Retinal pigment epithelial cell (primary cell): Measurements from ENCODE around the gene PPP1R7.
"Not testable (repeated sequence)": the region's sequence is repeated elsewhere in the genome, so short reads cannot be mapped to it uniquely, and the experiment has no call there.

Source experiments
- DNase-seq: peaks from one replicate; pipeline ENCODE4 v3.0.0-alpha.2; 2010; ENCODE audit warnings: low read depth
- H3K4me3 ChIP-seq: 2 replicates; pipeline ENCODE4 v1.5.1; 2011; ENCODE audit warnings: mild to moderate bottlenecking, low read length, control low read depth, moderate library complexity
- TF ChIP-seq, protein P1 (sequence below): conservative IDR thresholded peaks from 2 replicates; pipeline ENCODE4 v1.5.1; 2011; ENCODE audit warnings: low read depth, low read length, control low read depth, inconsistent platforms

PPP1R7 gene, protein sequence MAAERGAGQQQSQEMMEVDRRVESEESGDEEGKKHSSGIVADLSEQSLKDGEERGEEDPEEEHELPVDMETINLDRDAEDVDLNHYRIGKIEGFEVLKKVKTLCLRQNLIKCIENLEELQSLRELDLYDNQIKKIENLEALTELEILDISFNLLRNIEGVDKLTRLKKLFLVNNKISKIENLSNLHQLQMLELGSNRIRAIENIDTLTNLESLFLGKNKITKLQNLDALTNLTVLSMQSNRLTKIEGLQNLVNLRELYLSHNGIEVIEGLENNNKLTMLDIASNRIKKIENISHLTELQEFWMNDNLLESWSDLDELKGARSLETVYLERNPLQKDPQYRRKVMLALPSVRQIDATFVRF

DNA sequence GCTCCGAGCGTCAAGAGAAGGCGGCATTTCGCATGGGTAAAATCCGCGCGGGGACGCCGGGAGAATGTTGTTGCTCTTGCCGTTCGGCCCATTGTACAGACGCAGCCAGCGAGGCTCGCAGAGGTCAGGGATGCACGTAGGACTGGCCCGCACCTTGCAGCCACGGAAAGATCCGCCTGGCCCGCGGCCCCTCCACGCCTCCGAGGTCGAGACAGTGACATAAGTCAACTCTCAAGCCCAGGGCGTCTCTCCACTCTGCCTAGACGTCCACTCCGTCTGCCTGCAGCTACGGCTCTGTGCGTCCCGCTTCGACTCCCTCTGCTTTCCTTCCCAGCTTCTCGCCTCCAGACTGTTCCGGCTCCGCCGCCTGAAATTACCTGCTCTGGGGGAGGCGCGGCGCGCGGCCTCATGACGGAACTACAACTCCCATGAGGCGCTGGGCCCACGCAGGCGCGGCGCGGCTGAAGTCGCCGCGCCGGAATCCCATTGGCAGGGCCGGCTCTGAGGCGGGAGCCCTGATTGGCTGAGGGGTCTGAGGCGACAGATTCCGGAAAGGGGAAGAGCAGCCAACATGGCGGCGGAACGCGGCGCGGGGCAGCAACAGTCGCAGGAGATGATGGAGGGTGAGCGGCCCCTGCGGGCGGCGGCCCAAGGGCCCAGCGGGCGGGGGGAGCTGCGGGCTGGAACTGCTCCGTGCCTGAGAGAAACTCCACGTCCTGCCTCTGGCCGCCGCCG lies at the start of gene PPP1R7:
PPP1R7 (plus strand) TSS at position 543 of the 735 bp plus-strand sequence; CDS start at position 572, 29 bp downstream.
- DNase-seq = peak; percentile 73
- TF ChIP-seq, protein P1, sequence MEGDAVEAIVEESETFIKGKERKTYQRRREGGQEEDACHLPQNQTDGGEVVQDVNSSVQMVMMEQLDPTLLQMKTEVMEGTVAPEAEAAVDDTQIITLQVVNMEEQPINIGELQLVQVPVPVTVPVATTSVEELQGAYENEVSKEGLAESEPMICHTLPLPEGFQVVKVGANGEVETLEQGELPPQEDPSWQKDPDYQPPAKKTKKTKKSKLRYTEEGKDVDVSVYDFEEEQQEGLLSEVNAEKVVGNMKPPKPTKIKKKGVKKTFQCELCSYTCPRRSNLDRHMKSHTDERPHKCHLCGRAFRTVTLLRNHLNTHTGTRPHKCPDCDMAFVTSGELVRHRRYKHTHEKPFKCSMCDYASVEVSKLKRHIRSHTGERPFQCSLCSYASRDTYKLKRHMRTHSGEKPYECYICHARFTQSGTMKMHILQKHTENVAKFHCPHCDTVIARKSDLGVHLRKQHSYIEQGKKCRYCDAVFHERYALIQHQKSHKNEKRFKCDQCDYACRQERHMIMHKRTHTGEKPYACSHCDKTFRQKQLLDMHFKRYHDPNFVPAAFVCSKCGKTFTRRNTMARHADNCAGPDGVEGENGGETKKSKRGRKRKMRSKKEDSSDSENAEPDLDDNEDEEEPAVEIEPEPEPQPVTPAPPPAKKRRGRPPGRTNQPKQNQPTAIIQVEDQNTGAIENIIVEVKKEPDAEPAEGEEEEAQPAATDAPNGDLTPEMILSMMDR = no peak
- peak within 1 kb of the TSS; percentile 64 for H3K4me3 ChIP-seq

DNA sequence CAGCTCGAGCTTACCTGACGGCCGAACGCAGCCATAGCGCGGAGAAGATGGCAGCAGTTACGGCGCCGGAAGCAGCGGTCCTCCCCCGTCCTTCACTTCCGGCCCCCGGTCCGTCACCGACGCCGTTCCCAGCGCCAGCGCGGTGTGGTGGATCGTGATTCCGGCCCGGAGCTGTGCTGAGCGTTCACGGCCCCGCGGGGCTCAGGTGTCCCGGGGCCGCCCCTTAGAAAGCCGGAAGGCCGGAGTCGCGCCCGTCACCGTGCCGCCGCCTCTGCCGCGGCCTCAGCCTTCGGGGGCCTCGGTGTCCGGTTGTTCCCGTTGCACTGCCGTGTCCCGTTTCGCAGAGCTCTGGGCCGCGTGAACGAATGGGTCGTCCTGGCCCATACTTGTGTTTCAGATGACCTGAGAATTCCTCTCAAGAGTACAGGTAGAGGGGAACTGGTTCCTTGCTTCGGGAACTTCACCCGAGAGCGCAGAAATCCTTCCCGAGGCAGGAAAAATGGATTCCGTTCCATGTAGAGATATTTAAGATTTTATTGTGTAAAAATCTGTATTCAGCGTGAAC lies 47.9 kb upstream of the PPP1R7 start, which contains the start of gene MTERF4:
MTERF4 (minus strand) TSS at position 49 of the 565 bp plus-strand sequence; CDS start at position 35, 14 bp downstream.
- peak; percentile 39 for DNase-seq
- TF ChIP-seq, protein P1 = no peak
- H3K4me3 ChIP-seq = peak within 1 kb of the TSS; percentile 87

DNA sequence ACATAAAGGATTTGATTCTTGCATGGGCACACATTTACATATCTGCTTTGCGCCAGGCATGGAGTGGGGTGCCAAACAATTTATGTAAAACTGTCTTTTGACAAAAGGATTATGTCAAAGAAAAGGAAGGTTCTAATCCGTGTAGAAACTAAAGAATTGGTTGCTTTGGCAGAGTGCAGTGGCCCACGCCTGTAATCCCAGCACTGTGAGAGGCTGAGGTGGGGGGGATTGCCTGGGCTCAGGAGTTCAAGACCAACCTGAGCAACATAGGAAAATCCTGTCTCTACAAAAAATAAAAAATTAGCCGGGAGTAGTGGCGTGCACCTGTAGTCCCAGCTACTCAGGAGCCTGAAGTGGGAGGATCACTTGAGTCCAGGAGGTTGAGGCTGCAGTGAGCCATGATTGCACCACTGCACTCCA lies 47.1 kb upstream of the PPP1R7 start:
- DNase-seq = no peak
- peak overlapping the region; percentile 87 for H3K4me3 ChIP-seq
- TF ChIP-seq, protein P1 = no peak

DNA sequence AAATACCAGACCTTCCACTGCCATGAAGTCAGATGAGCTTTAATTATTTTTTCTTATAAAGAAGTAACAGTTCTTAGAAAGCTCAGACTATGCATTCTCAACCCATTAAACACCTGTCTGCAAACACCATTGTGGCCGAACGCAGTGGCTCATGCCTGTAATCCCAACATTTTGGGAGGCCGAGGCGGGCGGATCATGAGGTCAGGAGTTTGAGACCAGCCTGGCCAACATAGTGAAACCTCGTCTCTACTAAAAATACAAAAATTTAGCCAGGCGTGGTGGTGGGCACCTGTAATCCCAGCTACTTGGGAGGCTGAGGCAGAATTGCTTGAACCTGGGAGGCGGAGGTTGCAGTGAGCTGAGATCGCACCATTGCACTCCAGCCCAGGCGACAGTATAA lies 45.7 kb upstream of the PPP1R7 start:
- not testable (repeated sequence) for H3K4me3 ChIP-seq, DNase-seq

DNA sequence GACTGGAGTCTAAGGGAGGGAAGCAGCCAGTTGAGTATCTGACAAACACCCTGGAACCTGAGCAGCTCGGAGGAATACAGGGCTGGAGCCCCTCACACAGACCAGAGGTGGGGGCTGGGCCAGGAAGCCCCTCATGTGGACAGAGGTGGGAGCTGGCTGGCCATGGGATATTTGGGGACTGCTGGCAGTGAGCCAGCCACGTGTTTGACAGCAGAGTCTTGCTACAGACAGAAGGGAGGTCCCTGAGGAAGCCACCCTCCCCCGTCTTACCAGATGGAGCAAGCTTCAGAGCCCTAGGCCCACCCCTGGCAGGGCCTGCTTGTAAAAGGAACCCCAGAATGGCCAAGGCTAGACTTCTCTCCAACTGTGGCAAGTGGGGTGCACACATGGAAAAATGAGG lies 44.6 kb upstream of the PPP1R7 start:
- TF ChIP-seq, protein P1 = no peak
- no peak overlapping the region for H3K4me3 ChIP-seq
- DNase-seq = no peak

DNA sequence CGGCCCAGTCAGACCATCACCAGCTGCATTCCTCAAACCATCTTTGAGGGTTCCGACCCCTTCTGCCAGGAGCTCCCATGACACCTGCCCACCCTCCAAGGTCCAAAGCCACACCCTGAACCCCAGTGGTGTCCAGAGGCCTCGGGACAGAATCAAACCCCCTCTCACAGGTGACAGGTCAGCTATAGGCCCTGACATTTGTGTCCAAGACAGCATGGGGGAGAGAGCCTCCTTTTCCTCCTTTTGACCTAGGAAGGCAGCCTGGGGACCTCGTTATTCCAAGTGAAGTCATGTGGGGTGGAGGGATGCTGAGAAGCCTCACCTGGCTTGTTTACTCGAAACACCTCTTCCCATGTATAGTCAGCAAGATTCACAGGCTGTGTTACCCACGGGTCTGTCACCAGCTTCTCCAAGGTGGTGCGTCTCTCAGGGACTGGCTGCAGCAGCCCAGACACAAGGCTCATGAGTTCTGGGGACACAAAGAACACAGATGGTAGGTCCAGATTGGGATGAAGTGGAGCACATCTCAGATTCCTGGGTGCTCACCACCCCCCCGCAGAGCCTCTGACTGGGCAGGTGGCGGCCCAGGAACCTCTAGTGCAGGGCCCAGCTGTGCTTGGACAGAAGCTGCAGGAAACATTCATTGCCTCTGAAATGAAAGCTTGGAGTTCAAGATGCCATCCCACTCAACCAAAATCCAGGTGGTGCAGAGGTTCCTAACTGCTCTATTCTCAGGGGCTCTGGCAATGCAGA lies 43.1 kb upstream of the PPP1R7 start:
- no peak overlapping the region for H3K4me3 ChIP-seq
- TF ChIP-seq, protein P1 = no peak
- DNase-seq = no peak
